Skeletal muscle satellite cell (primary cell): ENCODE results near the gene PPM1H.

Source experiments
- H3K27me3 ChIP-seq: 2 replicates; pipeline ENCODE4 v1.7.0; 2013; ENCODE audit warnings: low read length; ENCODE audit not compliant: control insufficient read depth, insufficient read depth
- H3K36me3 ChIP-seq: 2 replicates; pipeline ENCODE4 v1.7.0; 2013; ENCODE audit warnings: mild to moderate bottlenecking, control low read depth, low read length; ENCODE audit not compliant: insufficient read depth
- H3K4me1 ChIP-seq: 2 replicates; pipeline ENCODE4 v1.7.0; 2013; ENCODE audit warnings: low read length; ENCODE audit not compliant: control insufficient read depth, insufficient read depth
- H3K4me2 ChIP-seq: 2 replicates; pipeline ENCODE4 v1.7.0; 2013; ENCODE audit warnings: mild to moderate bottlenecking, low read length
- H3K4me3 ChIP-seq: 2 replicates; pipeline ENCODE4 v1.7.0; 2013; ENCODE audit warnings: low read length
- H3K9ac ChIP-seq: 2 replicates; pipeline ENCODE4 v1.7.0; 2013; ENCODE audit warnings: mild to moderate bottlenecking, low read depth, low read length, moderate library complexity
- H3K9me3 ChIP-seq: replicated peaks from 2 replicates; pipeline ENCODE4 v1.7.0; 2013; ENCODE audit warnings: mild to moderate bottlenecking, control low read depth, low read length

Gene PPM1H

GRCh38 chr12:62846491-62846890 lies 88.5 kb downstream of the PPM1H start:
- no peaks in the 10 kb centered on the region for H3K27me3 ChIP-seq
- no peak overlapping the region for H3K9ac ChIP-seq
- no peaks in the 10 kb centered on the region for H3K36me3 ChIP-seq
- no peaks in the 10 kb centered on the region for H3K9me3 ChIP-seq
- H3K4me3 ChIP-seq: no peak overlapping the region
- H3K4me1 ChIP-seq: peaks cover 20% of the 10 kb centered on the region
- H3K4me2 ChIP-seq: peak overlapping the region; percentile 6

GRCh38 chr12:62844915-62845314 lies 90.0 kb downstream of the PPM1H start:
- H3K27me3 ChIP-seq: no peaks in the 10 kb centered on the region
- peaks cover 20% of the 10 kb centered on the region for H3K4me1 ChIP-seq
- H3K4me3 ChIP-seq: no peak overlapping the region
- H3K4me2 ChIP-seq: no peak overlapping the region
- H3K9me3 ChIP-seq: no peaks in the 10 kb centered on the region
- H3K36me3 ChIP-seq: no peaks in the 10 kb centered on the region
- no peak overlapping the region for H3K9ac ChIP-seq

- no peak overlapping the region for H3K4me2 ChIP-seq
- no peak overlapping the region for H3K4me3 ChIP-seq
- H3K9me3 ChIP-seq: no peaks in the 10 kb centered on the region
- H3K36me3 ChIP-seq: no peaks in the 10 kb centered on the region
- H3K9ac ChIP-seq: no peak overlapping the region
- no peaks in the 10 kb centered on the region for H3K27me3 ChIP-seq
- peaks cover 18% of the 10 kb centered on the region for H3K4me1 ChIP-seq
Measured at GRCh38 chr12:62843716-62844115, 91.2 kb downstream of the PPM1H start.

- no peaks in the 10 kb centered on the region for H3K9me3 ChIP-seq
- H3K4me2 ChIP-seq: no peak overlapping the region
- peaks cover 5% of the 10 kb centered on the region for H3K4me1 ChIP-seq
- no peak overlapping the region for H3K4me3 ChIP-seq
- H3K36me3 ChIP-seq: no peaks in the 10 kb centered on the region
- H3K9ac ChIP-seq: no peak overlapping the region
- no peaks in the 10 kb centered on the region for H3K27me3 ChIP-seq
Measured at GRCh38 chr12:62841846-62842245, 93.1 kb downstream of the PPM1H start.

GRCh38 chr12:62840806-62841205 lies 94.1 kb downstream of the PPM1H start:
- H3K4me1 ChIP-seq: no peaks in the 10 kb centered on the region
- no peak overlapping the region for H3K9ac ChIP-seq
- no peaks in the 10 kb centered on the region for H3K36me3 ChIP-seq
- H3K4me3 ChIP-seq: no peak overlapping the region
- no peaks in the 10 kb centered on the region for H3K27me3 ChIP-seq
- H3K4me2 ChIP-seq: no peak overlapping the region
- H3K9me3 ChIP-seq: no peaks in the 10 kb centered on the region

- Histone ChIP-seq H3K9ac (no peak overlapping the region), H3K4me3 (no peak overlapping the region), H3K36me3 (no peaks in the 10 kb centered on the region), H3K4me1 (peaks cover 3% of the 10 kb centered on the region), H3K27me3 (no peaks in the 10 kb centered on the region), H3K4me2 (no peak overlapping the region), H3K9me3 (no peaks in the 10 kb centered on the region)
Measured at GRCh38 chr12:62839869-62840660, 94.9 kb downstream of the PPM1H start.

- Histone ChIP-seq H3K4me3 (peak overlapping the region; percentile 64), H3K4me2 (peak overlapping the region; percentile 83), H3K9ac (no peak overlapping the region), H3K4me1 (peaks cover 13% of the 10 kb centered on the region), H3K27me3 (no peaks in the 10 kb centered on the region), H3K36me3 (no peaks in the 10 kb centered on the region), H3K9me3 (no peaks in the 10 kb centered on the region)
Measured at GRCh38 chr12:62834971-62835547, 99.9 kb downstream of the PPM1H start.

GRCh38 chr12:62834406-62834805 lies 100.5 kb downstream of the PPM1H start:
- Histone ChIP-seq H3K4me1 (peaks cover 13% of the 10 kb centered on the region), H3K9me3 (no peaks in the 10 kb centered on the region), H3K4me2 (peak overlapping the region; percentile 83), H3K9ac (no peak overlapping the region), H3K4me3 (peak overlapping the region; percentile 64), H3K27me3 (no peaks in the 10 kb centered on the region), H3K36me3 (no peaks in the 10 kb centered on the region)

GRCh38 chr12:62833634-62834033 lies 101.3 kb downstream of the PPM1H start:
- no peak overlapping the region for H3K4me3 ChIP-seq
- no peak overlapping the region for H3K4me2 ChIP-seq
- no peaks in the 10 kb centered on the region for H3K9me3 ChIP-seq
- H3K9ac ChIP-seq: no peak overlapping the region
- peaks cover 13% of the 10 kb centered on the region for H3K4me1 ChIP-seq
- no peaks in the 10 kb centered on the region for H3K27me3 ChIP-seq
- H3K36me3 ChIP-seq: no peaks in the 10 kb centered on the region

- Histone ChIP-seq H3K4me2 (no peak overlapping the region), H3K4me1 (peaks cover 13% of the 10 kb centered on the region), H3K4me3 (no peak overlapping the region), H3K9me3 (no peaks in the 10 kb centered on the region), H3K36me3 (no peaks in the 10 kb centered on the region), H3K27me3 (no peaks in the 10 kb centered on the region), H3K9ac (no peak overlapping the region)
Measured at GRCh38 chr12:62832558-62832957, 102.4 kb downstream of the PPM1H start.

GRCh38 chr12:62832027-62832426 lies 102.9 kb downstream of the PPM1H start:
- H3K4me2 ChIP-seq: no peak overlapping the region
- no peak overlapping the region for H3K9ac ChIP-seq
- no peaks in the 10 kb centered on the region for H3K36me3 ChIP-seq
- no peaks in the 10 kb centered on the region for H3K27me3 ChIP-seq
- H3K4me1 ChIP-seq: peaks cover 13% of the 10 kb centered on the region
- no peaks in the 10 kb centered on the region for H3K9me3 ChIP-seq
- no peak overlapping the region for H3K4me3 ChIP-seq

- Histone ChIP-seq H3K4me3 (no peak overlapping the region), H3K27me3 (no peaks in the 10 kb centered on the region), H3K9ac (no peak overlapping the region), H3K36me3 (no peaks in the 10 kb centered on the region), H3K4me1 (no peaks in the 10 kb centered on the region), H3K4me2 (no peak overlapping the region), H3K9me3 (no peaks in the 10 kb centered on the region)
Measured at GRCh38 chr12:62827855-62828254, 107.1 kb downstream of the PPM1H start.
